Measurements from ENCODE around the gene NEB.

DNA sequence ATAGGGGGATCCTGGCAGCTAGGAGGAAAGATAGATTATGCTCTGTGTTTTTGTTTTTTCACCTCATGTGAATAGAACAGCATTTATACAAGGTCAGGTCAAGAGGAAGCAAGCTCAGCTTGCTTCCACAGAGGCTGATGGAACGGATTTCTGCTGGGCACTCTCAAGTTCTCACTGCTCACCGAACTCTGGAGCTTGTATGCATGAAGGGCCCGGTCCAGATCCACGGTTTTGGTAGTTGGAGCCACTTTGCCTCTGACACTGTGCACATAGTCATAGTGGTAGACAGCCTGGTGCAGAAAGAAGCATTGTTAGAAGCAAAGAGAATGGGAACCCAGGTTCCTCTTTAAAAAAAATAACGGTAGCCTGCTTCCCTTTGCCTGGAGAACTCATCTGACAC is 182.7 kb downstream of the NEB start:
- TF ChIP-seq, protein P1, sequence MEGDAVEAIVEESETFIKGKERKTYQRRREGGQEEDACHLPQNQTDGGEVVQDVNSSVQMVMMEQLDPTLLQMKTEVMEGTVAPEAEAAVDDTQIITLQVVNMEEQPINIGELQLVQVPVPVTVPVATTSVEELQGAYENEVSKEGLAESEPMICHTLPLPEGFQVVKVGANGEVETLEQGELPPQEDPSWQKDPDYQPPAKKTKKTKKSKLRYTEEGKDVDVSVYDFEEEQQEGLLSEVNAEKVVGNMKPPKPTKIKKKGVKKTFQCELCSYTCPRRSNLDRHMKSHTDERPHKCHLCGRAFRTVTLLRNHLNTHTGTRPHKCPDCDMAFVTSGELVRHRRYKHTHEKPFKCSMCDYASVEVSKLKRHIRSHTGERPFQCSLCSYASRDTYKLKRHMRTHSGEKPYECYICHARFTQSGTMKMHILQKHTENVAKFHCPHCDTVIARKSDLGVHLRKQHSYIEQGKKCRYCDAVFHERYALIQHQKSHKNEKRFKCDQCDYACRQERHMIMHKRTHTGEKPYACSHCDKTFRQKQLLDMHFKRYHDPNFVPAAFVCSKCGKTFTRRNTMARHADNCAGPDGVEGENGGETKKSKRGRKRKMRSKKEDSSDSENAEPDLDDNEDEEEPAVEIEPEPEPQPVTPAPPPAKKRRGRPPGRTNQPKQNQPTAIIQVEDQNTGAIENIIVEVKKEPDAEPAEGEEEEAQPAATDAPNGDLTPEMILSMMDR (IDR thresholded peaks at IDR 0.05; ENCODE audit: low read depth, low read length, poor library complexity, severe bottlenecking), result no peak
- no peak for TF ChIP-seq EZH2phosphoT487 (IDR thresholded peaks at IDR 0.05; ENCODE audit: borderline replicate concordance, low read length)
